IPS DF 6.9 (cell line): Measurements from ENCODE around the gene PSMB11.

Experiments
- DNase-seq: peaks from one replicate; pipeline ENCODE4 v3.0.0-alpha.2; 2013; ENCODE audit warnings: low read depth, low spot score
- H3K27ac ChIP-seq: one replicate; pipeline ENCODE4 v1.5.1; 2013; ENCODE audit warnings: low read length, control low read depth
- H3K27me3 ChIP-seq: 2 replicates; pipeline ENCODE4 v1.6.1; 2013; ENCODE audit warnings: mild to moderate bottlenecking, low read length; ENCODE audit not compliant: control insufficient read depth, insufficient read depth
- H3K36me3 ChIP-seq: 2 replicates; pipeline ENCODE4 v1.6.1; 2013; ENCODE audit warnings: low read length; ENCODE audit not compliant: control insufficient read depth, insufficient read depth
- H3K4me1 ChIP-seq: 2 replicates; pipeline ENCODE4 v1.6.1; 2013; ENCODE audit warnings: low read length; ENCODE audit not compliant: control insufficient read depth, insufficient read depth
- H3K4me3 ChIP-seq: 2 replicates; pipeline ENCODE4 v1.5.1; 2013; ENCODE audit warnings: mild to moderate bottlenecking, low read length
- H3K9me3 ChIP-seq: 2 replicates; pipeline ENCODE4 v1.6.1; 2013; ENCODE audit warnings: low read length, inconsistent platforms; ENCODE audit not compliant: control insufficient read depth, insufficient read depth
- WGBS: extraction: QIAGEN DNeasy Blood & Tissue Kit; methylation state at CpG from one replicate; pipeline ENCODE4 v1.1.7; 2013; ENCODE audit warnings: mixed read lengths, missing lambda C conversion rate; ENCODE audit not compliant: insufficient read length, insufficient coverage; 5-methylcytosine and 5-hydroxymethylcytosine counted together

The PSMB11 gene

DNA sequence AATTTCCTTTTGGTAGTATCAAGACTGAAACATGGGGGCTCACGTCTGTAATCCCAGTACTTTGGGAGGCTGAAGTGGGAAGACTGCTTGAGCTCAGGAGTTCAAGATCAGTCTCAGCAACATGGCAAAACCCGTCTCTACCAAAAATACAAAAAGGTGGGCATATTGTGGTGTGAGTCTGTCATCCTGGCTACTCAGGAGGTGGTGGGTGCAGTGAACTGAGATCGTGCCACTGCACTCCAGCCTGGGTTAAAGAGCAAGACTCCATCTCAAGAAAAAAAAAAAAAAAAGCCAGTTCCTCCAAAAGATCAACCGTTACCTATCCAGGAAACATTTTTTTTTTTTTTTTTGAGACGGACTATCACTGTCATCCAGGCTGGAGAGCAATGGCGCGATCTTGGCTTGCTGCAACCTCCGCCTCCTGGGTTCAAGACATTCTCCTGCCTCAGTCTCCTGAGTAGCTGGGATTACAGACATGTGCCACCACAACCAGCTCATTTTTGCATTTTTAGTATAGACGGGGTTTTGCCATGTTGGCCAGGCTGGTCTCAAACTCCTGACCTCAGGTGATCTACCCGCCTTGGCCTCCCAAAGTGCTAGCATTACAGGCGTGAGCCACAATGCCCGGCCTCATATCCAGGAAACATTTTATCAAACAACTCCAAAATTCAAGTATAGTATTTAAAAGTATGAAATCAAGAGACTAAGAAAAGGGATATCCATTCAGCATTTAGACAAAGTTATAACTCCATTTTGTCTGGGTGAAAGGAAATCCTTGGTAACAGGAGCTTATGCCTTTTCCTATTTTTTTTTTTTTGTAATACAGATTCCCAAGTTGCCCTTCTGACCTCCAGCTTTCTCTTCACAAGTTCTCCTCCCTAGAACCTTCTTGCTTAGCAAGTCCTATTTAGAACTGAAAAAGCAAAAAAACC lies 49.5 kb downstream of the PSMB11 start:
- Histone ChIP-seq H3K27me3 (no peaks in the 10 kb centered on the region), H3K27ac (no peak overlapping the region), H3K4me3 (no peak overlapping the region), H3K4me1 (no peaks in the 10 kb centered on the region; the same call in 1 of the 2 replicates), H3K36me3 (peaks cover 6% of the 10 kb centered on the region; the same call in 1 of the 2 replicates), H3K9me3 (no peaks in the 10 kb centered on the region)
- WGBS: no CpG with 5 or more reads among the region's 12 CpGs
- DNase-seq: no peak

DNA sequence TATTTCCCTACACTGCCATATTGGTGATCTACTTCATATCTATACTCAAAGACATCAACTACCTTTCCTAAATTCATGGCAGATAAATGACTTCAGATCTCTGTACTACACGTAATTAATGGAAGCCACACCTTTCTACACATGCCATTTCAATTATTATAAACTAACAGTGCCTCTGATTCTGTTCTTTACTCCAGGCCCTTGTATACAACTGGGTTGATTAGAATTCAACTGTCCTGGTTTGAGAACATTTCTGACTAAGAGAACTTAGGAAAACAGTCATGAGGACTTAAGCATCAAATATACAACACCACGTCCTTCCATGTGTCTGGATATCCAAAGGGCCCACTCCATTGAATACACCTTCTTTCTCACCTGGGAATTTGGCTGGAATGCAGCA lies 51.1 kb downstream of the PSMB11 start:
- no peak for DNase-seq
- H3K36me3 ChIP-seq: peaks cover 10% of the 10 kb centered on the region; the same call in 1 of the 2 replicates
- H3K4me1 ChIP-seq: no peaks in the 10 kb centered on the region; the same call in 1 of the 2 replicates
- no peak overlapping the region for H3K4me3 ChIP-seq
- no peak overlapping the region for H3K27ac ChIP-seq
- no peaks in the 10 kb centered on the region for H3K9me3 ChIP-seq
- H3K27me3 ChIP-seq: no peaks in the 10 kb centered on the region
- no CpG with 5 or more reads among the region's 2 CpGs for WGBS

DNA sequence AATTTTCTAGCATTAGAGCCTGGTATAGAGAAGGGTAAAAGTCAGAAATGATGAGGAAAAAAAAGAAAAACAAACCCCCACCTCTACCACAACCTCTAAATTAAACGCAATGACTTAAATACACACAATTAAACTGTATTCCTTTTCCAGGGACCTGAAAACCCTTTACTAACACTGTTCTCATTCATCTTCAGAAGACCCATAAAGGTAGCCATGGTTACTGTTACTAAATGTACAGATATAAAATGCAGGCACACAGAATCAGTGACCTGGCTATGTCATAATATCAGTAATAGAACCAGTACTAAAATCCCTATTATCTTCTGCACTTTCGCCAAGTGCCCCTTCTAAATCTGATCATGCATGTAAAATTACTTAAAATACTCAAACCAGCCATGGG lies 51.5 kb downstream of the PSMB11 start:
- Histone ChIP-seq H3K9me3 (no peaks in the 10 kb centered on the region), H3K4me1 (no peaks in the 10 kb centered on the region; the same call in 1 of the 2 replicates), H3K27ac (no peak overlapping the region), H3K4me3 (no peak overlapping the region; the same call in 1 of the 2 replicates), H3K27me3 (no peaks in the 10 kb centered on the region), H3K36me3 (peaks cover 12% of the 10 kb centered on the region; the same call in 1 of the 2 replicates)
- WGBS: 100% methylated on average over 1 of the region's 2 CpGs
- no peak for DNase-seq
